ENCODE measurements around the gene IP6K1.
"Not testable (repeated sequence)": the region's sequence is repeated elsewhere in the genome, so short reads cannot be mapped to it uniquely, and the experiment has no call there.

IP6K1 gene

DNA sequence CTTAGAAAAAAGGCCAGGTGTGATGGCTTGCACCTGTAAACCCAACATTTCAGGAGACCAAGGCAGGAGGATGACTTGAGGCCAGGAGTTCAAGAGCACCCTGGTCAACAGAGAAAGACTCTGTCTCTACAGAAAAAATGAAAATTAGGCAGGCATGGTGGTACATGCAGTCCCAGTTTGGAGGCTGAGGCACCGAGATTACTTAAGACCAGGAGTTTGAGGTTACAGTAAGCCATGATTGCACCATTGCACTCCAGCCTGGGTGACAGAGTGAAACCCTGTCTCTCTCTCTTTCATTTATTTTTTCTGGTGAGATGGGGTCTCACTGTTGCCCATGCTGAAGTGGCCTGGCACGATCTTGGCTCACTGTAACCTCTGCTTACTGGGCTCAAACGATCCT is 24.7 kb downstream of the IP6K1 start:
- TF ChIP-seq, protein P1, sequence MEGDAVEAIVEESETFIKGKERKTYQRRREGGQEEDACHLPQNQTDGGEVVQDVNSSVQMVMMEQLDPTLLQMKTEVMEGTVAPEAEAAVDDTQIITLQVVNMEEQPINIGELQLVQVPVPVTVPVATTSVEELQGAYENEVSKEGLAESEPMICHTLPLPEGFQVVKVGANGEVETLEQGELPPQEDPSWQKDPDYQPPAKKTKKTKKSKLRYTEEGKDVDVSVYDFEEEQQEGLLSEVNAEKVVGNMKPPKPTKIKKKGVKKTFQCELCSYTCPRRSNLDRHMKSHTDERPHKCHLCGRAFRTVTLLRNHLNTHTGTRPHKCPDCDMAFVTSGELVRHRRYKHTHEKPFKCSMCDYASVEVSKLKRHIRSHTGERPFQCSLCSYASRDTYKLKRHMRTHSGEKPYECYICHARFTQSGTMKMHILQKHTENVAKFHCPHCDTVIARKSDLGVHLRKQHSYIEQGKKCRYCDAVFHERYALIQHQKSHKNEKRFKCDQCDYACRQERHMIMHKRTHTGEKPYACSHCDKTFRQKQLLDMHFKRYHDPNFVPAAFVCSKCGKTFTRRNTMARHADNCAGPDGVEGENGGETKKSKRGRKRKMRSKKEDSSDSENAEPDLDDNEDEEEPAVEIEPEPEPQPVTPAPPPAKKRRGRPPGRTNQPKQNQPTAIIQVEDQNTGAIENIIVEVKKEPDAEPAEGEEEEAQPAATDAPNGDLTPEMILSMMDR (IDR thresholded peaks at IDR 0.05; ENCODE audit: borderline replicate concordance, control extremely low read depth, extremely low read depth, insufficient read depth, missing control alignments): no peak
- DNase-seq (ENCODE audit: low spot score): no peak
- in situ Hi-C loops (cut with MboI; ENCODE audit: low sequenced_read_pairs, unreplicated experiment): no loop called here

DNA sequence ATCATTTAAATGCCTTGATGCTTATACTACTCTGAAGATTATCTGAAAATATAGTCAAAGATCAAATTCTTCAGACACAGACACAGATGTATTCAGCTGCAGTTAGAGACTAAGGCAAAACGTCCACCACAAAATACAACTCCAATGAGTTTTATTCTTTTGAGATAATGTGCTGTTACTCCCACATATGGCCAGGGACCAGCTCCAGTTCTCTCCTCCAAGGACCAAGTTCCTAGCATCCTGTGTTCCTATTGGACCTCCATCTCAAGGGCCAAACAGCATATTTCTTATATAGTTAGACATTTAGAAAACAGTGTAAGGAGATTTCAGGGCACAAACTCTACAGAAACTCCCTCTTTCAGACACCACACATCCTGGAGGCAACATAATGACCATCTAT is 27.1 kb downstream of the IP6K1 start:
- TF ChIP-seq, protein P1 (IDR thresholded peaks at IDR 0.05; ENCODE audit: borderline replicate concordance, control extremely low read depth, extremely low read depth, insufficient read depth, missing control alignments): no peak
- DNase-seq (ENCODE audit: low spot score): no peak
- in situ Hi-C loops (cut with MboI; ENCODE audit: low sequenced_read_pairs, unreplicated experiment): no loop called here

DNA sequence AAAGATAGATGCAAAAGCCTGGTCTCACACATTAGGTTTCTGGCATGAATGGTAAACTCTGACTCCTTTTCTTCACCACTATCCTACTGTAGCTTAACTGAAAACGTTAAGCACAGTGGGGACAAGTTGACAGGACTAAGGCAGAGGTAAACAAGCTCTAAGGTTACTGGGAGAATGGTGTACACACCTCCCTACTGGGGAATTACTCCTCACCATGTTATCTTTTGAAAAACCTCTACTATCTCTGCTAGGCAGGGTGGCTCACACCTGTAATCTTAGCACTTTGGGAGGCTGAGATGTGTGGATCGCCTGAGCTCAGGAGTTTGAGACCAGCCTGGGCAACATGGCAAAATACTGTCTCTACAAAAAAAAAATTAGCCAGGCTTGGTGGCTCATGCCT is 29.1 kb downstream of the IP6K1 start:
- in situ Hi-C loops (cut with MboI; ENCODE audit: low sequenced_read_pairs, unreplicated experiment): no loop called here
- DNase-seq (ENCODE audit: low spot score): no peak
- TF ChIP-seq, protein P1 (IDR thresholded peaks at IDR 0.05; ENCODE audit: borderline replicate concordance, control extremely low read depth, extremely low read depth, insufficient read depth, missing control alignments): no peak

DNA sequence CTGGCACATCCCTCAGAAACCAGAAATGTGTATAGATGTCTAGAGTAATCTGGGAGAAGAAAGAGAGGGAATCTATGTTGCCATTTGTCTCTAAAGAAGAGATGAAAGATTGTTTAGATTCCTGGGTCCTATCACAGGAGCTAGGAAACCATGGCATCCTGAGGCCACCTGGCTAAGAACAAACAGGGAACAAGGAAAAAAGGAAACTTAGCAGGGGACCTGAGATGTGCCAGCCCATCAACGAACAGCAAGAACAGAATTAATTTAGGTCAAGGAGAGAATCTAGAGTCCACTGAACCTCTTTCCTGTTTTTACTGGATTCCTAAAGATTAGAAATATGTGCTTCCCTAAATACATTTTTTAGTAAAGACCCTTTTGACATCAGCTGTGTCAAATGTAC is 30.3 kb downstream of the IP6K1 start:
- DNase-seq (ENCODE audit: low spot score): no peak
- TF ChIP-seq, protein P1 (IDR thresholded peaks at IDR 0.05; ENCODE audit: borderline replicate concordance, control extremely low read depth, extremely low read depth, insufficient read depth, missing control alignments): no peak
- in situ Hi-C loops (cut with MboI; ENCODE audit: low sequenced_read_pairs, unreplicated experiment): no loop called here

DNA sequence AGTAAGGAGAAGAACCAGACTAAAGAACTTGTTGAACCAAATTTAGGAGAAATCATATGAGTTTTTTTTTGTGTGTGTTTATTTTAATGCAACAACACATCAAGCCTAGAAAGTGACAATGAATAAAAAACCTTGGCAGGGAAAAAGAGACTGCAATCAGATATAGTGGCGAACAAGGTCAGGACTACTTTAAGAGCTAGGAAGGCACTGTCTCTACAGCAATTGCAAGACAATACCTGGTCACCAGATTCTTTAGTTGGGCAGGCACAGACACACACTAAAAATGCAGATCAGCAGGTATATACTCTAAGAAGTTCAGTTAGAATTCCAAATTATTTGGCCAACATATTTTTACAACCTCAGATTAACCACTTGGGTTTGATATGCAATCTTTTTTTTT is 31.8 kb downstream of the IP6K1 start:
- TF ChIP-seq, protein P1 (IDR thresholded peaks at IDR 0.05; ENCODE audit: borderline replicate concordance, control extremely low read depth, extremely low read depth, insufficient read depth, missing control alignments): no peak
- in situ Hi-C loops (cut with MboI; ENCODE audit: low sequenced_read_pairs, unreplicated experiment): no loop called here

DNA sequence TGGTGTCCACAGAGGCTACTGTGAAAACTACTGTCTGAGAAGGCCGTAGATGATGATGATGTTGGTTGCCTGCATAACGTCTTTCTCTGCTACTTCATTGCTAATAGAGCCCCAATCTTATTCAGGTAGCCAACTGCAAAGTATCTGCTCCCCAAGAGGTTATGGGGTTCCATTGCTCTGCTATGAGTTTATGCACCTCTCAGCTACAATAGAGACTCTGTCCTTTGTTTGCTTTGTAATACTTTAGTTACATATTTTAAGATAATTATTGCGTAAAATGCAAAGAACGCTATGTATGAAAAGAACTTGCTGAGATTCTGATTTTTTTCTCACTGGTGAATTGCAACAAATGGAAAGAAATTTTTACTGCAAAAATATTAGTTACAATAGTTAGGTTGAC is 34.8 kb downstream of the IP6K1 start:
- no peak for DNase-seq (ENCODE audit: low spot score)
- TF ChIP-seq, protein P1 (IDR thresholded peaks at IDR 0.05; ENCODE audit: borderline replicate concordance, control extremely low read depth, extremely low read depth, insufficient read depth, missing control alignments): no peak
- in situ Hi-C loops (cut with MboI; ENCODE audit: low sequenced_read_pairs, unreplicated experiment): no loop called here

More for the DNA sequence above, 31.8 kb downstream of the IP6K1 start:
- DNase-seq (ENCODE audit: low spot score): no peak

DNA sequence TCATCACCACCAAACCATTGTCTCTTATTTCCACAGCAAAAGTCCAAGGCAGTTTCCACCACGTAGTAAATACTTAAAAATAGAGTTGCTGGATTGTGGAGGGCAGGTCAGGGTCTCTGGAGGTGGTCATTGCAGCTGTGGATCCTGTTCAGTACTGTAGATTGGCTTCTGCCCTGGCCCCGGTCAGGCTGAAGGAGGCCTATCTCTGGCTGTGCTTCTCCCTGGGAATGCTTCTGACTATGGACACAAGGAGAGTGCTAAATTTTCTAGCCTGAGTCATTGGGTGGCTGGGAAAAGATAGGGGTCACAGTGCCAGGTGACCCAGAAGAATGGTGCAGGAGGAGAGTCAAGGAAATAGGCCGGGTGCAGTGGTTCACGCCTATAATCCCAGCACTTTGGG is 36.3 kb downstream of the IP6K1 start:
- in situ Hi-C loops (cut with MboI; ENCODE audit: low sequenced_read_pairs, unreplicated experiment): no loop called here
- DNase-seq (ENCODE audit: low spot score): no peak
- TF ChIP-seq, protein P1 (IDR thresholded peaks at IDR 0.05; ENCODE audit: borderline replicate concordance, control extremely low read depth, extremely low read depth, insufficient read depth, missing control alignments): no peak

DNA sequence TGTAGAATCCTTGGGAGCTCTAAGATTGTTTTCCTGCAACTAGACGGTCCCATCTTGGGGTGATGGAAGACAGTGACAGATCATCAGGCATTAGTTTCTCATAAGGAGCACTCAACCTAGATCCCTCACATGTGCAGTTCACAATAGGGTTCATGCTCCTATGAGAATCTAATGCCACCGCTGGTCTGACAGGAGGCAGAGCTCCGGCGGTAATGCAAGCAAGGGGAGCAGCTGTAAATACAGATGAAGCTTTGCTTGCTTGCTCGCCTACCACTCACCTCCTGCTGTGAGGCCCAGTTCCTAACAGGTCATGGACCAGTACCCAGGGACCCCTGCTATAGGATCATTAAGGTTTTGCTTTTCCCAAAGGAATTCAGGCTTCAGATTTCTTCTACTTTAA is 37.5 kb downstream of the IP6K1 start:
- DNase-seq (ENCODE audit: low spot score); in situ Hi-C loops (cut with MboI; ENCODE audit: low sequenced_read_pairs, unreplicated experiment): not testable (repeated sequence)
